Liver (tissue), 9 donors: ENCODE results near the gene TMBIM1. TPM values are rescaled to one million over a fixed set of nuclear protein-coding genes. Genes with fewer than 3 reads are reported as not detected.

Source experiments
- DNase-seq: peaks from one replicate; pipeline ENCODE4 v3.0.0-alpha.2; 2017; ENCODE audit warnings: low spot score
- H3K27ac ChIP-seq, 2 donors: one replicate each; pipeline ENCODE4 v1.7.0; 2013; ENCODE audit warnings: inconsistent platforms in 2 of 2, low read length in 2 of 2, control low read depth in 1 of 2, low read depth in 1 of 2, mild to moderate bottlenecking in 1 of 2
- H3K27me3 ChIP-seq, 4 donors: one replicate each; pipeline versions ENCODE4 v1.6.1 to v1.7.0; 2013; ENCODE audit warnings: low read length in 3 of 4, inconsistent platforms in 1 of 4, mild to moderate bottlenecking in 1 of 4, moderate library complexity in 1 of 4; ENCODE audit not compliant: control insufficient read depth in 4 of 4, insufficient read depth in 4 of 4
- H3K36me3 ChIP-seq, 4 donors: one replicate each; pipeline versions ENCODE4 v1.6.1 to v1.7.0; 2013; ENCODE audit warnings: low read length in 3 of 4, mild to moderate bottlenecking in 3 of 4, low read depth in 1 of 4, moderate library complexity in 1 of 4; ENCODE audit not compliant: control insufficient read depth in 4 of 4, insufficient read depth in 3 of 4
- H3K4me1 ChIP-seq, 4 donors: one replicate each; pipeline versions ENCODE4 v1.6.1 to v1.7.0; 2013; ENCODE audit warnings: low read length in 3 of 4, mild to moderate bottlenecking in 3 of 4, moderate library complexity in 1 of 4; ENCODE audit not compliant: control insufficient read depth in 4 of 4, insufficient read depth in 4 of 4
- H3K4me3 ChIP-seq, 3 donors: one replicate each; pipeline versions ENCODE4 v1.6.1 to v1.7.0; 2013; ENCODE audit warnings: low read length in 3 of 3, control low read depth in 1 of 3, low read depth in 1 of 3, mild to moderate bottlenecking in 1 of 3
- H3K9ac ChIP-seq, 2 donors: one replicate each; pipeline ENCODE4 v1.7.0; 2013; ENCODE audit warnings: low read length in 2 of 2, mild to moderate bottlenecking in 2 of 2, moderate library complexity in 2 of 2, control low read depth in 1 of 2, low read depth in 1 of 2
- H3K9me3 ChIP-seq, 4 donors: one replicate each; pipeline versions ENCODE4 v1.6.1 to v1.7.0; 2013; ENCODE audit warnings: low read length in 3 of 4; ENCODE audit not compliant: control insufficient read depth in 4 of 4
- ATF3 ChIP-seq: IDR thresholded peaks from 2 replicates; pipeline ENCODE4 v1.6.1; 2016; ENCODE audit warnings: antibody characterized with exemption
- CTCF ChIP-seq: fragments of 150-350 bp; IDR thresholded peaks from 2 replicates; pipeline ENCODE4 v1.5.1; 2017; ENCODE audit warnings: improper control_type of control experiment, low read depth, low read length; ENCODE audit not compliant: missing input control
- EGR1 ChIP-seq, 2 donors: IDR thresholded peaks; 2 replicates each; pipeline ENCODE4 v1.6.1; 2016 to 2018; ENCODE audit warnings: antibody characterized with exemption in 2 of 2, low read depth in 2 of 2
- FOXA1 ChIP-seq: IDR thresholded peaks from 2 replicates; pipeline ENCODE4 v1.6.1; 2016; ENCODE audit warnings: antibody characterized with exemption
- FOXA2 ChIP-seq: IDR thresholded peaks from 2 replicates; pipeline ENCODE4 v1.6.1; 2016; ENCODE audit warnings: antibody characterized with exemption
- GABPA ChIP-seq, 2 donors: IDR thresholded peaks in 1 of 2; conservative IDR thresholded peaks in 1 of 2; 2 replicates each; pipeline ENCODE4 v1.6.1; 2016; ENCODE audit warnings: antibody characterized with exemption in 2 of 2, mild to moderate bottlenecking in 1 of 2, moderate library complexity in 1 of 2
- HNF4A ChIP-seq, 2 donors: conservative IDR thresholded peaks; 2 replicates each; pipeline ENCODE4 v1.6.1; 2016; ENCODE audit warnings: antibody characterized with exemption in 2 of 2, mild to moderate bottlenecking in 2 of 2
- JUND ChIP-seq, 2 donors: IDR thresholded peaks; 2 replicates each; pipeline ENCODE4 v1.6.1; 2016; ENCODE audit warnings: antibody characterized with exemption in 2 of 2
- MAX ChIP-seq: IDR thresholded peaks from 2 replicates; pipeline ENCODE4 v1.6.1; 2016; ENCODE audit warnings: antibody characterized with exemption
- NR2F2 ChIP-seq: IDR thresholded peaks from 2 replicates; pipeline ENCODE4 v1.6.1; 2016; ENCODE audit warnings: antibody characterized with exemption
- RAD21 ChIP-seq, 2 donors: IDR thresholded peaks; 2 replicates each; pipeline ENCODE4 v1.6.1; 2016; ENCODE audit warnings: antibody characterized with exemption in 2 of 2, mild to moderate bottlenecking in 2 of 2
- REST ChIP-seq: IDR thresholded peaks from 2 replicates; pipeline ENCODE4 v1.6.1; 2016; ENCODE audit warnings: antibody characterized with exemption, mild to moderate bottlenecking
- RXRA ChIP-seq, 2 donors: IDR thresholded peaks; 2 replicates each; pipeline ENCODE4 v1.6.1; 2017 to 2018; ENCODE audit warnings: antibody characterized with exemption in 2 of 2, mild to moderate bottlenecking in 1 of 2
- SP1 ChIP-seq: IDR thresholded peaks from 2 replicates; pipeline ENCODE4 v1.6.1; 2018; ENCODE audit warnings: antibody characterized with exemption, mild to moderate bottlenecking
- TAF1 ChIP-seq: conservative IDR thresholded peaks from 2 replicates; pipeline ENCODE4 v1.6.1; 2016; ENCODE audit warnings: antibody characterized with exemption, mild to moderate bottlenecking
- YY1 ChIP-seq: IDR thresholded peaks from 2 replicates; pipeline ENCODE4 v1.6.1; 2016; ENCODE audit warnings: antibody characterized with exemption, mild to moderate bottlenecking
- ZBTB33 ChIP-seq: IDR thresholded peaks from 2 replicates; pipeline ENCODE4 v1.6.1; 2016; ENCODE audit warnings: antibody characterized with exemption
- WGBS: extraction: QIAGEN DNeasy Blood & Tissue Kit; methylation state at CpG from one replicate; pipeline ENCODE4 v1.1.7; 2013; 5-methylcytosine and 5-hydroxymethylcytosine counted together
- polyA plus RNA-seq, 2 donors: library from polyadenylated mRNA; stranded (reverse) in 1 of 2; unstranded in 1 of 2; fragments of 200-250 nt in 1 of 2; fragments of >200 nt in 1 of 2; fragmentation: Nextera tagmentation in 1 of 2; extraction: Ambion mirVana in 1 of 2; gene quantifications; one replicate each; pipeline versions ENCODE4 v1.2.1 to v1.2.3, GENCODE V29; 2013 to 2015
- total RNA-seq, 2 donors: library from RNA; depleted of rRNA; stranded (reverse); fragments of >200 nt; gene quantifications; one replicate each; pipeline ENCODE4 v1.2.3, GENCODE V29; 2014
- donor health status: healthy.
- donor health status: healthy.
- donor health status: healthy.
- donor health status: healthy.
- donor health status: healthy.

Gene TMBIM1
- total and polyA plus RNA-seq, 4 donors, result 61.8 to 133 (median 114) TPM

GRCh38 chr2:218329027-218329825, 36.9 kb upstream of the TMBIM1 start:
- TF ChIP-seq ZBTB33 (no peak), RXRA (IDR thresholded peaks at IDR 0.05) (no peak), YY1 (no peak), NR2F2 (no peak), GABPA (IDR thresholded peaks at IDR 0.05 in 1 of 2, conservative IDR thresholded peaks at IDR 0.05 in 1 of 2) (no peak), EGR1 (IDR thresholded peaks at IDR 0.05; ENCODE audit: low read depth in 2 of 2) (no peak), HNF4A (conservative IDR thresholded peaks at IDR 0.05) (no peak), ATF3 (no peak), MAX (no peak), CTCF (no peak), FOXA1 (no peak), FOXA2 (no peak), REST (no peak), RAD21 (IDR thresholded peaks at IDR 0.05) (no peak), TAF1 (no peak), SP1 (no peak), JUND (IDR thresholded peaks at IDR 0.05) (no peak)
- Histone ChIP-seq H3K9ac (no peak overlapping the region), H3K4me1 (peaks cover 10 to 28% (median 22%) of the 10 kb centered on the region in 4 donors), H3K9me3 (no peaks in the 10 kb centered on the region), H3K27ac (no peak overlapping the region), H3K4me3 (no peak overlapping the region), H3K27me3 (no peaks in the 10 kb centered on the region), H3K36me3 (peaks cover 0 to 2% (median under 1%) of the 10 kb centered on the region in 4 donors)
- DNase-seq, result no peak
- WGBS, result 87% methylated on average over 18 of the region's 18 CpGs
